ENCODE measurements around the gene IQCB1. TPM values are rescaled to one million over a fixed set of nuclear protein-coding genes. Genes with fewer than 3 reads are reported as not detected.

The IQCB1 gene
- total RNA-seq, 1 experiment from 2014 or later = 20.1 TPM

DNA sequence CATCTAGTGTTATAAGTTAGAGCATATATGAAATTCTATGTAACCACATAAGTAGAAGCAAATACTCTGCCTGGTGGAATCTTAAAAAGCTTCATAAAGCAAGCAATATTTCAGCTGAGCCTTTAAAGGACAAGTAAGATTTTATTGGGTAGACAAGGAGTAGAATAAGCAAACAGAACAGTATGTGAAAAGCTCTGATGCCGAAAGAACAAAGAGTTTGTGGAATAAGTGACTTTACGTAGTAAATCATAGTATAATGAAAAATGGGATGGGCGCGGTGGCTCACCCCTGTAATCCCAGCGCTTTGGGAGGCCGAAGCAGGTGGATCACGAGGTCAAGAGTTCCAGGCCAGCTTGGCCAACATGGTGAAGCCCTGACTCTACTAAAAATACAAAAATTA lies 10.0 kb upstream of the IQCB1 start:
- Histone ChIP-seq H3K36me3 (ENCODE audit: control insufficient read depth, insufficient read depth, low read length) (no peaks in the 10 kb centered on the region), H3K9me3 (ENCODE audit: control insufficient read depth, insufficient read depth, low read depth, low read length) (no peaks in the 10 kb centered on the region), H3K27me3 (ENCODE audit: control insufficient read depth, insufficient read depth, low read length) (no peaks in the 10 kb centered on the region), H3K4me1 (ENCODE audit: control insufficient read depth, insufficient read depth, low read length) (no peaks in the 10 kb centered on the region), H3K27ac (ENCODE audit: low read length) (no peak overlapping the region), H3K4me3 (ENCODE audit: low read depth in 2 of 2, low read length in 2 of 2) (no peak overlapping the region)
- no peak for ATAC-seq
- no TSS peak for BruUV-seq (replicated peaks)
- intact Hi-C loops (cut with micrococcal nuclease; ENCODE audit: unreplicated experiment) (no loop called here), in situ Hi-C loops (cut with HindIII; ENCODE audit: low pct_unique_long_range_greater_than_20kb, low sequenced_read_pairs) (no loop called here)
- no peak for TF ChIP-seq SIN3A (IDR thresholded peaks at IDR 0.05; ENCODE audit: borderline replicate concordance, insufficient read depth, low read depth, low read length)
- no peak for TF ChIP-seq POLR2AphosphoS5 (IDR thresholded peaks at IDR 0.05; ENCODE audit: low read depth, low read length)
- TF ChIP-seq, protein P1, sequence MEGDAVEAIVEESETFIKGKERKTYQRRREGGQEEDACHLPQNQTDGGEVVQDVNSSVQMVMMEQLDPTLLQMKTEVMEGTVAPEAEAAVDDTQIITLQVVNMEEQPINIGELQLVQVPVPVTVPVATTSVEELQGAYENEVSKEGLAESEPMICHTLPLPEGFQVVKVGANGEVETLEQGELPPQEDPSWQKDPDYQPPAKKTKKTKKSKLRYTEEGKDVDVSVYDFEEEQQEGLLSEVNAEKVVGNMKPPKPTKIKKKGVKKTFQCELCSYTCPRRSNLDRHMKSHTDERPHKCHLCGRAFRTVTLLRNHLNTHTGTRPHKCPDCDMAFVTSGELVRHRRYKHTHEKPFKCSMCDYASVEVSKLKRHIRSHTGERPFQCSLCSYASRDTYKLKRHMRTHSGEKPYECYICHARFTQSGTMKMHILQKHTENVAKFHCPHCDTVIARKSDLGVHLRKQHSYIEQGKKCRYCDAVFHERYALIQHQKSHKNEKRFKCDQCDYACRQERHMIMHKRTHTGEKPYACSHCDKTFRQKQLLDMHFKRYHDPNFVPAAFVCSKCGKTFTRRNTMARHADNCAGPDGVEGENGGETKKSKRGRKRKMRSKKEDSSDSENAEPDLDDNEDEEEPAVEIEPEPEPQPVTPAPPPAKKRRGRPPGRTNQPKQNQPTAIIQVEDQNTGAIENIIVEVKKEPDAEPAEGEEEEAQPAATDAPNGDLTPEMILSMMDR (IDR thresholded peaks at IDR 0.05) = no peak
- no peak for TF ChIP-seq TCF7L2 (IDR thresholded peaks at IDR 0.05; ENCODE audit: low read depth, low read length)
- TF ChIP-seq, protein P2, sequence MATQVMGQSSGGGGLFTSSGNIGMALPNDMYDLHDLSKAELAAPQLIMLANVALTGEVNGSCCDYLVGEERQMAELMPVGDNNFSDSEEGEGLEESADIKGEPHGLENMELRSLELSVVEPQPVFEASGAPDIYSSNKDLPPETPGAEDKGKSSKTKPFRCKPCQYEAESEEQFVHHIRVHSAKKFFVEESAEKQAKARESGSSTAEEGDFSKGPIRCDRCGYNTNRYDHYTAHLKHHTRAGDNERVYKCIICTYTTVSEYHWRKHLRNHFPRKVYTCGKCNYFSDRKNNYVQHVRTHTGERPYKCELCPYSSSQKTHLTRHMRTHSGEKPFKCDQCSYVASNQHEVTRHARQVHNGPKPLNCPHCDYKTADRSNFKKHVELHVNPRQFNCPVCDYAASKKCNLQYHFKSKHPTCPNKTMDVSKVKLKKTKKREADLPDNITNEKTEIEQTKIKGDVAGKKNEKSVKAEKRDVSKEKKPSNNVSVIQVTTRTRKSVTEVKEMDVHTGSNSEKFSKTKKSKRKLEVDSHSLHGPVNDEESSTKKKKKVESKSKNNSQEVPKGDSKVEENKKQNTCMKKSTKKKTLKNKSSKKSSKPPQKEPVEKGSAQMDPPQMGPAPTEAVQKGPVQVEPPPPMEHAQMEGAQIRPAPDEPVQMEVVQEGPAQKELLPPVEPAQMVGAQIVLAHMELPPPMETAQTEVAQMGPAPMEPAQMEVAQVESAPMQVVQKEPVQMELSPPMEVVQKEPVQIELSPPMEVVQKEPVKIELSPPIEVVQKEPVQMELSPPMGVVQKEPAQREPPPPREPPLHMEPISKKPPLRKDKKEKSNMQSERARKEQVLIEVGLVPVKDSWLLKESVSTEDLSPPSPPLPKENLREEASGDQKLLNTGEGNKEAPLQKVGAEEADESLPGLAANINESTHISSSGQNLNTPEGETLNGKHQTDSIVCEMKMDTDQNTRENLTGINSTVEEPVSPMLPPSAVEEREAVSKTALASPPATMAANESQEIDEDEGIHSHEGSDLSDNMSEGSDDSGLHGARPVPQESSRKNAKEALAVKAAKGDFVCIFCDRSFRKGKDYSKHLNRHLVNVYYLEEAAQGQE (IDR thresholded peaks at IDR 0.05; ENCODE audit: insufficient read depth in 1 of 2, low read depth in 2 of 2, low read length in 1 of 2) = no peak
- no peak for DNase-seq (ENCODE audit: low read depth, low spot score)
- ChIA-PET POLR2A (no interaction called here), CTCF (no interaction called here)

DNA sequence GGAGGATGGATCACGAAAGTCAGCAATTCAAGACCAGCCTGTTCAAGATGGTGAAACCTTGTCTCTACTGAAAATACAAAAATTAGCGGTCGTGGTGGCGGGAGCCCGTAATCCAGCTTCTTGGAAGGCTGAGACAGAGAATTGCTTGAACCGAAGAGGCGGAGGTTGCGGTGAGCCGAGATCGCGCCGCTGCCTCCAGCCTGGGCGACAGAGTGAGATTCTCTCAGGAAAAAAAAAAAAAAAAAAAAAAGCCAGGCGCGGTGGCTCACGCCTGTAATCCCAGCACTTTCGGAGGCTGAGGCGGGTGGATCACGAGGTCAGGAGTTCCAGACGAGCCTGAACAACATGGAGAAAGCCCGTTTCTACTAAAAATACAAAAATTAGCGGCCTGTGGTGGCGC lies 5.1 kb upstream of the IQCB1 start:
- Histone ChIP-seq H3K27ac (ENCODE audit: low read length) (no peak overlapping the region), H3K36me3 (ENCODE audit: control insufficient read depth, insufficient read depth, low read length) (no peaks in the 10 kb centered on the region), H3K9me3 (ENCODE audit: control insufficient read depth, insufficient read depth, low read depth, low read length) (no peaks in the 10 kb centered on the region), H3K4me1 (ENCODE audit: control insufficient read depth, insufficient read depth, low read length) (peaks cover 5% of the 10 kb centered on the region; the same call in 1 of the 2 replicates), H3K27me3 (ENCODE audit: control insufficient read depth, insufficient read depth, low read length) (no peaks in the 10 kb centered on the region), H3K4me3 (ENCODE audit: low read depth in 2 of 2, low read length in 2 of 2) (no peak overlapping the region)
- ATAC-seq (no peak), DNase-seq (ENCODE audit: low read depth, low spot score) (no peak)
- no TSS peak for BruUV-seq (replicated peaks)
- intact Hi-C loops (cut with micrococcal nuclease; ENCODE audit: unreplicated experiment) (loop anchor here (10.0 kb wide), 1 partner anchor 545 kb away; the partner anchor contains the start of genes FAM162A and MIX23), in situ Hi-C loops (cut with HindIII; ENCODE audit: low pct_unique_long_range_greater_than_20kb, low sequenced_read_pairs) (no loop called here)
- no peak for TF ChIP-seq TCF7L2 (IDR thresholded peaks at IDR 0.05; ENCODE audit: low read depth, low read length)
- TF ChIP-seq SIN3A (IDR thresholded peaks at IDR 0.05; ENCODE audit: borderline replicate concordance, insufficient read depth, low read depth, low read length) = no peak
- no peak for TF ChIP-seq POLR2AphosphoS5 (IDR thresholded peaks at IDR 0.05; ENCODE audit: low read depth, low read length)
- TF ChIP-seq, protein P2 (IDR thresholded peaks at IDR 0.05; ENCODE audit: insufficient read depth in 1 of 2, low read depth in 2 of 2, low read length in 1 of 2) = no peak
- TF ChIP-seq, protein P1 (IDR thresholded peaks at IDR 0.05) = no peak
- POLR2A ChIA-PET = no interaction called here
- CTCF ChIA-PET = no interaction called here
